SK-N-SH (cell line): ENCODE measurements around the gene SCN2A. TPM values are rescaled to one million over a fixed set of nuclear protein-coding genes. Genes with fewer than 3 reads are reported as not detected.

Source experiments
- CTCF ChIA-PET: fragments of 300-600, 350-600 bp; formaldehyde crosslinking; extraction: SDS; loops from one replicate; lab custom pipeline; 2021; lab: Yijun Ruan, JAX
- POLR2A ChIA-PET: fragments of 350-600 bp; sonication (Branson Sonifier 250); formaldehyde crosslinking; extraction: SDS; loops from one replicate; lab custom pipeline; 2020; ENCODE audit warnings: antibody characterized with exemption, inconsistent platforms; lab: Yijun Ruan, JAX
- DNase-seq: peaks from one replicate; pipeline ENCODE4 v3.0.0; 2012
- H2AFZ ChIP-seq: fragments of 200-600 bp; sonication (generic); 2 replicates; pipeline ENCODE4 v1.8.1; 2016; ENCODE audit warnings: antibody characterized with exemption, mild to moderate bottlenecking, low read depth
- H3F3A ChIP-seq: fragments of 200-600 bp; sonication (generic); replicated peaks from 2 replicates; pipeline ENCODE3; 2016; ENCODE audit warnings: antibody characterized with exemption, mild to moderate bottlenecking; ENCODE audit not compliant: insufficient read depth
- H3K27ac ChIP-seq, 2 experiments: fragments of 200-500 bp in 1 of 2; fragments of 200-600 bp in 1 of 2; sonication (Bioruptor generic) in 1 of 2; sonication (generic), shearing (Covaris generic) in 1 of 2; 2 replicates each; pipeline versions ENCODE4 v1.5.1 to v1.6.1; 2014 to 2016; ENCODE audit warnings: low read depth in 2 of 2, inconsistent platforms in 1 of 2, low read length in 1 of 2, mild to moderate bottlenecking in 1 of 2, mixed read lengths in 1 of 2
- H3K27me3 ChIP-seq: fragments of 200-600 bp; sonication (generic), shearing (Covaris generic); 2 replicates; pipeline ENCODE4 v1.6.1; 2016; ENCODE audit warnings: mixed run types; ENCODE audit not compliant: insufficient read depth
- H3K36me3 ChIP-seq, 2 experiments: fragments of 200-500 bp in 1 of 2; fragments of 200-600 bp in 1 of 2; sonication (Bioruptor generic) in 1 of 2; sonication (generic) in 1 of 2; replicated peaks in 1 of 2; 2 replicates each; pipeline versions ENCODE3 to v1.5.1; 2014 to 2016; ENCODE audit warnings: low read length in 1 of 2, mild to moderate bottlenecking in 1 of 2; ENCODE audit not compliant: insufficient read depth in 2 of 2, control insufficient read depth in 1 of 2
- H3K4me1 ChIP-seq, 2 experiments: fragments of 200-500 bp in 1 of 2; fragments of 200-600 bp in 1 of 2; sonication (Bioruptor generic) in 1 of 2; sonication (generic), shearing (Covaris generic) in 1 of 2; 2 replicates each; pipeline versions ENCODE4 v1.5.1 to v1.6.1; 2014 to 2016; ENCODE audit warnings: low read depth in 1 of 2, low read length in 1 of 2, mixed run types in 1 of 2; ENCODE audit not compliant: insufficient read depth in 2 of 2, control insufficient read depth in 1 of 2
- H3K4me2 ChIP-seq: fragments of 200-600 bp; sonication (generic), shearing (Covaris generic); 2 replicates; pipeline ENCODE4 v1.6.1; 2017; ENCODE audit warnings: mixed run types
- H3K4me3 ChIP-seq, 2 experiments: fragments of 200-500 bp in 1 of 2; fragments of 200-600 bp in 1 of 2; sonication (Bioruptor generic) in 1 of 2; sonication (generic), shearing (Covaris generic) in 1 of 2; 2 replicates each; pipeline versions ENCODE4 v1.5.1 to v1.8.1; 2014 to 2016; ENCODE audit warnings: low read depth in 2 of 2, inconsistent platforms in 1 of 2, low read length in 1 of 2, mild to moderate bottlenecking in 1 of 2, mixed read lengths in 1 of 2, moderate library complexity in 1 of 2
- H3K79me2 ChIP-seq: fragments of 200-600 bp; sonication (generic); 2 replicates; pipeline ENCODE4 v1.8.1; 2017; ENCODE audit warnings: mild to moderate bottlenecking; ENCODE audit not compliant: insufficient read depth
- H3K9ac ChIP-seq: fragments of 200-600 bp; sonication (generic); 2 replicates; pipeline ENCODE4 v1.6.1; 2017; ENCODE audit warnings: mixed run types
- H3K9me2 ChIP-seq: fragments of 200-600 bp; sonication (generic); 2 replicates; pipeline ENCODE4 v1.6.1; 2017; ENCODE audit warnings: mixed run types
- H3K9me3 ChIP-seq: fragments of 200-600 bp; sonication (generic); 2 replicates; pipeline ENCODE4 v1.6.1; 2017; ENCODE audit warnings: mixed run types, mild to moderate bottlenecking, moderate library complexity
- H4K20me1 ChIP-seq: fragments of 200-600 bp; sonication (generic); 2 replicates; pipeline ENCODE4 v1.6.1; 2017; ENCODE audit warnings: mild to moderate bottlenecking, mixed run types; ENCODE audit not compliant: insufficient read depth
- ELF1 ChIP-seq: IDR thresholded peaks from 2 replicates; pipeline ENCODE4 v1.4.0; 2012
- EP300 ChIP-seq, 2 experiments: IDR thresholded peaks; 2 replicates each; pipeline versions ENCODE4 v1.4.0 to v1.6.1; 2012; ENCODE audit warnings: borderline replicate concordance in 1 of 2, low read depth in 1 of 2, low read length in 1 of 2
- EZH2phosphoT487 ChIP-seq: fragments of 200-600 bp; sonication (generic); IDR thresholded peaks from 2 replicates; pipeline ENCODE4 v1.6.1; 2017; ENCODE audit warnings: low read depth, mixed run types, mild to moderate bottlenecking, antibody characterized with exemption, moderate library complexity, borderline replicate concordance
- FOSL2 ChIP-seq: IDR thresholded peaks from 2 replicates; pipeline ENCODE4 v1.4.0; 2012; ENCODE audit warnings: low read depth, mild to moderate bottlenecking, moderate library complexity, borderline replicate concordance
- GABPA ChIP-seq: IDR thresholded peaks from 2 replicates; pipeline ENCODE4 v1.4.0; 2012; ENCODE audit warnings: low read depth, mild to moderate bottlenecking
- JUND ChIP-seq: IDR thresholded peaks from 2 replicates; pipeline ENCODE4 v1.4.0; 2012
- MEF2A ChIP-seq: IDR thresholded peaks from 2 replicates; pipeline ENCODE4 v1.4.0; 2012; ENCODE audit warnings: low read depth, borderline replicate concordance
- NFIC ChIP-seq: IDR thresholded peaks from 2 replicates; pipeline ENCODE4 v1.4.0; 2012; ENCODE audit warnings: borderline replicate concordance
- NRF1 ChIP-seq: IDR thresholded peaks from 2 replicates; pipeline ENCODE4 v1.6.1; 2012; ENCODE audit warnings: low read depth, mild to moderate bottlenecking, low read length
- POLR2AphosphoS5 ChIP-seq: IDR thresholded peaks from 2 replicates; pipeline ENCODE4 v1.6.1; 2012; ENCODE audit warnings: low read depth, low read length
- RAD21 ChIP-seq: IDR thresholded peaks from 2 replicates; pipeline ENCODE4 v1.6.1; 2012; ENCODE audit warnings: mild to moderate bottlenecking, low read length
- RCOR1 ChIP-seq: fragments of 150-350 bp; IDR thresholded peaks from 2 replicates; pipeline ENCODE4 v1.6.1; 2017; ENCODE audit warnings: antibody characterized with exemption, low read length
- RFX5 ChIP-seq: IDR thresholded peaks from 2 replicates; pipeline ENCODE4 v1.6.1; 2012; ENCODE audit warnings: mild to moderate bottlenecking, improper control_type of control experiment, low read length
- RXRA ChIP-seq: IDR thresholded peaks from 2 replicates; pipeline ENCODE4 v1.4.0; 2012; ENCODE audit warnings: low read depth, mild to moderate bottlenecking, borderline replicate concordance
- SMC3 ChIP-seq: IDR thresholded peaks from 2 replicates; pipeline ENCODE4 v1.6.1; 2012; ENCODE audit warnings: low read depth, low read length, improper control_type of control experiment
- TAF1 ChIP-seq: IDR thresholded peaks from 2 replicates; pipeline ENCODE4 v1.6.1; 2012; ENCODE audit warnings: low read depth, mild to moderate bottlenecking, low read length, moderate library complexity, borderline replicate concordance
- TCF12 ChIP-seq: IDR thresholded peaks from 2 replicates; pipeline ENCODE4 v1.4.0; 2012
- TEAD4 ChIP-seq: IDR thresholded peaks from 2 replicates; pipeline ENCODE4 v1.4.0; 2012; ENCODE audit warnings: mild to moderate bottlenecking, borderline replicate concordance; ENCODE audit not compliant: insufficient read depth
- polyA plus RNA-seq, 3 experiments: library from polyadenylated mRNA; depleted of rRNA; stranded (reverse); fragments of >200 nt; gene quantifications; 2 replicates each; pipeline ENCODE4 v1.2.3, GENCODE V29; 2012
- TF ChIP-seq, protein P1 (sequence below): fragments of 150-350 bp; IDR thresholded peaks from 2 replicates; pipeline ENCODE4 v1.6.1; 2017; ENCODE audit warnings: antibody characterized with exemption, low read length, low read depth, borderline replicate concordance
- TF ChIP-seq, protein P2 (sequence below): IDR thresholded peaks from 2 replicates; pipeline ENCODE4 v1.4.0; 2012; ENCODE audit warnings: low read depth, borderline replicate concordance
- TF ChIP-seq, protein P3 (sequence below): fragments of 150-350 bp; IDR thresholded peaks from 2 replicates; pipeline ENCODE4 v1.6.1; 2016; ENCODE audit warnings: mild to moderate bottlenecking, low read depth, low read length
- TF ChIP-seq, protein P4 (sequence below): IDR thresholded peaks from 2 replicates; pipeline ENCODE4; 2012
- TF ChIP-seq, protein P5 (sequence below): IDR thresholded peaks from 2 replicates; pipeline ENCODE4 v1.6.1; 2012; ENCODE audit warnings: mild to moderate bottlenecking, low read depth, low read length, moderate library complexity

Gene SCN2A
- polyA plus RNA-seq, 1 of the 3 experiments (the other 2 are of a cell fraction), result 5.1 TPM

DNA sequence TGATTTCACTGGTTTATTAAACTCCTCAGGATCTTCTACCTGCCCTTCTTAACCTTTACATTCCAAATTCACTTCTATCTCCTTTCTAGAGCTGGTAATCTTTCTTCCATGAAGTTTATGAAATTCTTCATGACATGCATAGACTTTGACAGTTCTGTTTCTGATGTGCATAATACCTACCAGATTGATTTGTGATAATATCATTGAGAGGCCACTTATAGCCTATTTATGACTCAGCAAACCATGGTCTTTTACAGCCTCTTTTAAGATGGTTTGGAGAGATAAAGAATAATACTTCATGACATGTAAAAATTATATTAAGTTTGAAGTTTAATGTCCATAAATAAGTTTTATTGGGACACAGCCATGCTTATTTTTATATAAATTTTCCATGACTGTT is 14.0 kb downstream of the SCN2A start:
- no peak overlapping the region for H3K4me2 ChIP-seq
- no peaks in the 10 kb centered on the region for H3K9me3 ChIP-seq
- H2AFZ ChIP-seq, result no peak overlapping the region
- peaks cover 0 to 2% of the 10 kb centered on the region in 2 experiments; a peak in 2 of 4 replicates for H3K4me1 ChIP-seq
- H3K4me3 ChIP-seq, result no peak overlapping the region
- H3K27me3 ChIP-seq, result no peaks in the 10 kb centered on the region
- no peak for DNase-seq
- ChIA-PET POLR2A (no interaction called here), CTCF (no interaction called here)
- no peaks in the 10 kb centered on the region for H3K36me3 ChIP-seq
- H3K27ac ChIP-seq, result no peak overlapping the region
- no peak overlapping the region for H3K9ac ChIP-seq
- no peaks in the 10 kb centered on the region for H3F3A ChIP-seq
- no peaks in the 10 kb centered on the region for H3K9me2 ChIP-seq
- no peaks in the 10 kb centered on the region for H4K20me1 ChIP-seq
- no peak for TF ChIP-seq GABPA
- no peak for TF ChIP-seq MEF2A
- no peak for TF ChIP-seq SMC3
- TF ChIP-seq JUND, result peak; percentile 46
- no peak for TF ChIP-seq NRF1
- TF ChIP-seq RAD21, result no peak
- TF ChIP-seq, protein P1, sequence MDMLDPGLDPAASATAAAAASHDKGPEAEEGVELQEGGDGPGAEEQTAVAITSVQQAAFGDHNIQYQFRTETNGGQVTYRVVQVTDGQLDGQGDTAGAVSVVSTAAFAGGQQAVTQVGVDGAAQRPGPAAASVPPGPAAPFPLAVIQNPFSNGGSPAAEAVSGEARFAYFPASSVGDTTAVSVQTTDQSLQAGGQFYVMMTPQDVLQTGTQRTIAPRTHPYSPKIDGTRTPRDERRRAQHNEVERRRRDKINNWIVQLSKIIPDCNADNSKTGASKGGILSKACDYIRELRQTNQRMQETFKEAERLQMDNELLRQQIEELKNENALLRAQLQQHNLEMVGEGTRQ, result no peak
- TF ChIP-seq POLR2AphosphoS5, result no peak
- no peak for TF ChIP-seq ELF1
- TF ChIP-seq TCF12, result 0 out of 2 replicates have a peak, but pooled peaks have one; percentile 25
- TF ChIP-seq, protein P2, sequence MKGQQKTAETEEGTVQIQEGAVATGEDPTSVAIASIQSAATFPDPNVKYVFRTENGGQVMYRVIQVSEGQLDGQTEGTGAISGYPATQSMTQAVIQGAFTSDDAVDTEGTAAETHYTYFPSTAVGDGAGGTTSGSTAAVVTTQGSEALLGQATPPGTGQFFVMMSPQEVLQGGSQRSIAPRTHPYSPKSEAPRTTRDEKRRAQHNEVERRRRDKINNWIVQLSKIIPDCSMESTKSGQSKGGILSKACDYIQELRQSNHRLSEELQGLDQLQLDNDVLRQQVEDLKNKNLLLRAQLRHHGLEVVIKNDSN, result no peak
- TF ChIP-seq RFX5, result no peak
- TF ChIP-seq TEAD4, result no peak
- TF ChIP-seq, protein P3, sequence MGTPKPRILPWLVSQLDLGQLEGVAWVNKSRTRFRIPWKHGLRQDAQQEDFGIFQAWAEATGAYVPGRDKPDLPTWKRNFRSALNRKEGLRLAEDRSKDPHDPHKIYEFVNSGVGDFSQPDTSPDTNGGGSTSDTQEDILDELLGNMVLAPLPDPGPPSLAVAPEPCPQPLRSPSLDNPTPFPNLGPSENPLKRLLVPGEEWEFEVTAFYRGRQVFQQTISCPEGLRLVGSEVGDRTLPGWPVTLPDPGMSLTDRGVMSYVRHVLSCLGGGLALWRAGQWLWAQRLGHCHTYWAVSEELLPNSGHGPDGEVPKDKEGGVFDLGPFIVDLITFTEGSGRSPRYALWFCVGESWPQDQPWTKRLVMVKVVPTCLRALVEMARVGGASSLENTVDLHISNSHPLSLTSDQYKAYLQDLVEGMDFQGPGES, result no peak
- no peak for TF ChIP-seq RCOR1
- no peak for TF ChIP-seq EP300 (IDR thresholded peaks at IDR 0.05; ENCODE audit: borderline replicate concordance in 1 of 2, low read depth in 1 of 2, low read length in 1 of 2)
- TF ChIP-seq TAF1, result no peak
- TF ChIP-seq, protein P4, sequence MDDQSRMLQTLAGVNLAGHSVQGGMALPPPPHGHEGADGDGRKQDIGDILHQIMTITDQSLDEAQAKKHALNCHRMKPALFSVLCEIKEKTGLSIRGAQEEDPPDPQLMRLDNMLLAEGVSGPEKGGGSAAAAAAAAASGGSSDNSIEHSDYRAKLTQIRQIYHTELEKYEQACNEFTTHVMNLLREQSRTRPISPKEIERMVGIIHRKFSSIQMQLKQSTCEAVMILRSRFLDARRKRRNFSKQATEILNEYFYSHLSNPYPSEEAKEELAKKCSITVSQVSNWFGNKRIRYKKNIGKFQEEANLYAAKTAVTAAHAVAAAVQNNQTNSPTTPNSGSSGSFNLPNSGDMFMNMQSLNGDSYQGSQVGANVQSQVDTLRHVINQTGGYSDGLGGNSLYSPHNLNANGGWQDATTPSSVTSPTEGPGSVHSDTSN, result peak; percentile 64
- no peak for TF ChIP-seq FOSL2
- TF ChIP-seq EZH2phosphoT487, result no peak
- no peak for TF ChIP-seq RXRA
- no peak for TF ChIP-seq NFIC
- TF ChIP-seq, protein P5, sequence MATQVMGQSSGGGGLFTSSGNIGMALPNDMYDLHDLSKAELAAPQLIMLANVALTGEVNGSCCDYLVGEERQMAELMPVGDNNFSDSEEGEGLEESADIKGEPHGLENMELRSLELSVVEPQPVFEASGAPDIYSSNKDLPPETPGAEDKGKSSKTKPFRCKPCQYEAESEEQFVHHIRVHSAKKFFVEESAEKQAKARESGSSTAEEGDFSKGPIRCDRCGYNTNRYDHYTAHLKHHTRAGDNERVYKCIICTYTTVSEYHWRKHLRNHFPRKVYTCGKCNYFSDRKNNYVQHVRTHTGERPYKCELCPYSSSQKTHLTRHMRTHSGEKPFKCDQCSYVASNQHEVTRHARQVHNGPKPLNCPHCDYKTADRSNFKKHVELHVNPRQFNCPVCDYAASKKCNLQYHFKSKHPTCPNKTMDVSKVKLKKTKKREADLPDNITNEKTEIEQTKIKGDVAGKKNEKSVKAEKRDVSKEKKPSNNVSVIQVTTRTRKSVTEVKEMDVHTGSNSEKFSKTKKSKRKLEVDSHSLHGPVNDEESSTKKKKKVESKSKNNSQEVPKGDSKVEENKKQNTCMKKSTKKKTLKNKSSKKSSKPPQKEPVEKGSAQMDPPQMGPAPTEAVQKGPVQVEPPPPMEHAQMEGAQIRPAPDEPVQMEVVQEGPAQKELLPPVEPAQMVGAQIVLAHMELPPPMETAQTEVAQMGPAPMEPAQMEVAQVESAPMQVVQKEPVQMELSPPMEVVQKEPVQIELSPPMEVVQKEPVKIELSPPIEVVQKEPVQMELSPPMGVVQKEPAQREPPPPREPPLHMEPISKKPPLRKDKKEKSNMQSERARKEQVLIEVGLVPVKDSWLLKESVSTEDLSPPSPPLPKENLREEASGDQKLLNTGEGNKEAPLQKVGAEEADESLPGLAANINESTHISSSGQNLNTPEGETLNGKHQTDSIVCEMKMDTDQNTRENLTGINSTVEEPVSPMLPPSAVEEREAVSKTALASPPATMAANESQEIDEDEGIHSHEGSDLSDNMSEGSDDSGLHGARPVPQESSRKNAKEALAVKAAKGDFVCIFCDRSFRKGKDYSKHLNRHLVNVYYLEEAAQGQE, result no peak
- TF ChIP-seq, all 33 proteins: peak for 3
- no peaks in the 10 kb centered on the region for H3K79me2 ChIP-seq
